Measurements from ENCODE around the gene IKBKG. TPM values are rescaled to one million over a fixed set of nuclear protein-coding genes. Genes with fewer than 3 reads are reported as not detected.

The IKBKG gene
- total and polyA plus RNA-seq, 2 of the 8 experiments (the other 6 are each of a cell fraction or from before 2014, with no cell fraction given) = 17.5 to 18.1 TPM

GRCh38 chrX:154542723-154543424 lies 4.5 kb upstream of the IKBKG start:
- H4K5ac ChIP-seq (ENCODE audit: insufficient read length, low read depth, low read length) = no peak overlapping the region
- H3K27ac ChIP-seq (ENCODE audit: low read depth, low read length) = no peak overlapping the region
- H3K23ac ChIP-seq (ENCODE audit: insufficient read length) = no peak overlapping the region
- H2BK120ac ChIP-seq (replicated peaks; ENCODE audit: low read depth, low read length) = no peak overlapping the region
- no peak for TF ChIP-seq YY1 (IDR thresholded peaks at IDR 0.05; ENCODE audit: low read depth, low read length)
- no peak for TF ChIP-seq FOSL1 (IDR thresholded peaks at IDR 0.05; ENCODE audit: insufficient read depth, low read depth, low read length)
- no peak overlapping the region for H3K4me2 ChIP-seq (ENCODE audit: insufficient read depth in 1 of 2, low read depth in 2 of 2, low read length in 2 of 2)
- H2BK5ac ChIP-seq (ENCODE audit: low read depth, low read length) = no peak overlapping the region
- H4K91ac ChIP-seq (replicated peaks; ENCODE audit: insufficient read length, low read length) = no peak overlapping the region
- H3K14ac ChIP-seq (ENCODE audit: insufficient read length) = no peak overlapping the region
- no peaks in the 10 kb centered on the region; the same call in 1 of the 2 replicates for H3K79me1 ChIP-seq (ENCODE audit: low read depth, low read length)
- H4K20me1 ChIP-seq (replicated peaks in 1 of 2; ENCODE audit: control insufficient read depth in 1 of 2, insufficient read depth in 2 of 2, low read length in 2 of 2) = peaks cover 0 to 7% of the 10 kb centered on the region in 2 experiments
- no peak overlapping the region for H2BK12ac ChIP-seq (ENCODE audit: low read depth, low read length)
- H3K9me3 ChIP-seq (ENCODE audit: insufficient read depth in 2 of 2, low read depth in 1 of 2, low read length in 1 of 2) = no peaks in the 10 kb centered on the region; a peak in 1 of 4 replicates
- H3K4me1 ChIP-seq (replicated peaks in 1 of 4; ENCODE audit: control insufficient read depth in 3 of 4, insufficient read depth in 4 of 4, low read length in 3 of 4) = peaks cover 0 to 3% (median 1%) of the 10 kb centered on the region in 4 experiments; a peak in 3 of 7 replicates
- H3K4ac ChIP-seq (replicated peaks; ENCODE audit: insufficient read length, low read depth, low read length) = no peak overlapping the region
- no peak overlapping the region for H2BK20ac ChIP-seq (ENCODE audit: low read length)
- peaks cover 0 to 1% of the 10 kb centered on the region in 2 experiments; a peak in 1 of 4 replicates for H3K79me2 ChIP-seq (ENCODE audit: control insufficient read depth in 1 of 2, insufficient read depth in 2 of 2, low read length in 2 of 2)
- no peak overlapping the region for H4K8ac ChIP-seq (ENCODE audit: extremely low read depth, insufficient read depth, low read length)
- peaks cover 0 to 12% (median 6%) of the 10 kb centered on the region in 4 experiments; a peak in 5 of 8 replicates for H3K36me3 ChIP-seq (ENCODE audit: control insufficient read depth in 2 of 4, insufficient read depth in 4 of 4, low read length in 3 of 4)
- FAIRE-seq (no peak), DNase-seq (ENCODE audit: low read depth in 1 of 2, low spot score in 2 of 2) (no peak)
- H3K9ac ChIP-seq (replicated peaks in 1 of 4; ENCODE audit: extremely low read depth in 1 of 4, low read depth in 3 of 4, low read length in 3 of 4) = no peak overlapping the region
- ChIA-PET CTCF (ENCODE audit: partially characterized antibody) (interaction anchor here (0.6 kb wide), 1 partner anchor 65 kb away, joined by 5 read pairs; no protein-coding TSS in a partner anchor), POLR2A (ENCODE audit: partially characterized antibody) (interaction anchor here (1.4 kb wide), 1 partner anchor 16 kb away, joined by 5 read pairs; no protein-coding TSS in a partner anchor)
- H2AK5ac ChIP-seq (ENCODE audit: low read depth, low read length) = no peak overlapping the region
- no peak overlapping the region for H3K18ac ChIP-seq (ENCODE audit: extremely low read depth, low read length)
- H2BK15ac ChIP-seq (ENCODE audit: low read length) = no peak overlapping the region
- WGBS, 2 experiments (ENCODE audit: extremely low coverage in 1 of 2, insufficient coverage in 1 of 2, insufficient read length in 1 of 2, insufficient replicate concordance in 2 of 2, low coverage in 1 of 2, low lambda C conversion rate in 2 of 2, missing lambda C conversion rate in 1 of 2) = 98% methylated on average over 7 of the region's 20 CpGs; no CpG with 5 or more reads in 1 of the 2 experiments
- H3K56ac ChIP-seq (replicated peaks; ENCODE audit: insufficient read length, low read depth, low read length) = no peak overlapping the region
- H3K27me3 ChIP-seq (replicated peaks in 1 of 4; ENCODE audit: control insufficient read depth in 3 of 4, extremely low read depth in 1 of 4, insufficient read depth in 3 of 4, low read length in 3 of 4) = no peaks in the 10 kb centered on the region
- H3K23me2 ChIP-seq (ENCODE audit: low read depth, low read length) = peaks cover 4% of the 10 kb centered on the region; the same call in 1 of the 2 replicates
- no peak overlapping the region for H3K4me3 ChIP-seq (ENCODE audit: extremely low read depth in 1 of 4, insufficient read depth in 2 of 4, low read depth in 3 of 4, low read length in 4 of 4)
- no peak overlapping the region for H2AFZ ChIP-seq (ENCODE audit: low read length)

Data from H1 (cell line).